Esophagus mucosa (tissue), 1 donor: ENCODE data around the gene NFATC1. TPM values are rescaled to one million over a fixed set of nuclear protein-coding genes. Genes with fewer than 3 reads are reported as not detected.
A peak's percentile ranks its signal among the peaks of the same experiment; 100 is the strongest.
"Not testable (repeated sequence)": the region's sequence is repeated elsewhere in the genome, so short reads cannot be mapped to it uniquely, and the experiment has no call there.

ENCODE experiments used
- ATAC-seq: fragments of 200-7000 bp; cut with Tn5 transposase; one replicate; pipeline ENCODE4 v1.9.1; 2020
- total RNA-seq: library from RNA; stranded (reverse); gene quantifications from one replicate; pipeline ENCODE4 v1.2.4, GENCODE V29; 2023
- donor health status: DM: yes; HTN: yes; CAD: no.

The NFATC1 gene
- total RNA-seq, 1 donor from 2014 or later, result 1.8 TPM

- no peak for ATAC-seq
Observed at GRCh38 chr18:79477711-79478483, 82.2 kb downstream of the NFATC1 start.

DNA sequence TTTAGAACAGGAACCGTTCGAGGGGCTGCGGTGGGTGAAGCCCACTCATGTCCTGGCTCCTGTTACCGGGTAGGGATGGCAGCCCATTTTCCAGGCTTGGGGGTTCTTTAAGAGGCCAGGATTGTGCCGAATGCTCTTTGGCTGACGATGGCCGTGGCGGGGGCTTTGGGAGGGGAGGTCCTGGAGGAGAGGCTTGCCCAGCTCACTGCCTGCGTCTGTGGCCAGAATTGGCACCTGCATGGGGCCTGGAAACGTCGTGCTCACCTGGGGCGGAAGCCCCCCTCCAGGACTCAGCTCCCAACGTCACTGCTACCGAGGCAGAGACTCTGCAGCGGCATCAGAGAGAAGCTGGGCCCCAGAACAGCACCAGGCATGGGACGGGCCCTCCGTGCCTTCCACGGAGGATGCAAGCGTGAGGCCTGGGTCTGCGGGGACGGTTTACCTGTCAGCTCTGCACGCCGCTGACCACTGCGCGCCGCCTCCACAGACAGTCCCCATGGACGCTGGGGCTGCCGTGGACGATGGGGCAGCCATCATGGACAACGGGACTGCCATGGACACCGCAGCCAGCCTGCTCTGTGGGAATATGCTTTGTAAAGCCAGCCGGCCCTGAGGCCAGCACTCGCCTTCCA is 82.9 kb downstream of the NFATC1 start:
- ATAC-seq, result peak; percentile 18

- ATAC-seq, result no peak
Observed at GRCh38 chr18:79479116-79479760, 83.5 kb downstream of the NFATC1 start.

DNA sequence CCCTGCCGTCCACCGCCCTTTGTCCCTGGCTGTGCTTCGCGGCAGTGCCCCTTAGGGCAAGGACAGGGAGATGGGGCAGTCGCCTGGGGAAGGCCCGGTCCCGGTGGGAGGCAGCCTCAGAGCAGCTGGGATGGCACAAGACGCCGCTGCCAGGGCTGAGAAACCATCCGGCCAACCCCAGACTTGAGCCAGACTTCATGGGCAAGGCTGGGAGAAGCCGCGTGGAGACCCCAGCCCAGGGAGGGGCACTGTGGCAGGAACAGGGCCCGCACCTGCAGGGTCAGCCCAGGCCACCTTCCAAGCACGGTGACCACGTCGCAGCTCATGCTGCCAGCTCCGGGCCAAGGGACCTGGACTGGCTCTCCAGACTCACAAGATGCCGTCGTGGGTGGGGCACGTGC is 84.0 kb downstream of the NFATC1 start:
- ATAC-seq, result no peak

- no peak for ATAC-seq
Observed at GRCh38 chr18:79480171-79481045, 84.7 kb downstream of the NFATC1 start.

DNA sequence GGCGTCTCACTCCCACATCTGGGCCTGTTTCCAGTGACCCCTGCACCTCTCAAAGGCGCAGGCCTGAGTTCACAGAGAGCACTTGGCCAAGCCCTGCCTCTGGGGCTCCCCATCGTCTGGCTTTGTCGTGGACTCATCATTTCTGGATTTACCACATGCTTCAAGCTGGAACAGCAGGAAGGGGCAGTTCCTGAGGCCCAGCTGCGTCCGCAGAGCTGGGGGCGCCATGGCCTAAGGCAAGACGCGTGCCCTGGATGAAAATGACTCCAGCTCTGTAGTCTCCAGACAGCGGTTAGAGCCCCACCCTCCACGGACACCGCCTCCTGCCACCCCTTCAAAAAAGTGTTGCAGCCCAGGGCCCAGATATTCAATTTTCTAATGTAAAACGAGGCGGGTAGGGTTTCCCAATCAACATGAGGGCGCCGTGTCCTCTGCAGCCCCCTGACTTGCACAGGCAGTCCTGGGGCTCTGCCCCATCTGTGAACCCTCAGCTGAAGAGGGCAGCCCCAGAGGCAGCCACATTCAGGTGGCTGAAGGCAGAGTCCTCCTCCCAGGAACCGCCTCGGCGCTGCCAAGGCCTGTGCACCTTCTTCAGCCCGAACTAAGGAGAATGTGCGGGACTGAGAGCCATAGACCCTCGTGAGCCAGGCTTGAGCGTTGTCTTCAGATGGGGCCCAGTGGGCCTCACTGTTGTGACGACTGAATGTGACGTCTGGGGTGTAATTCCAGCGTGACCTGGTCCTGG is 85.5 kb downstream of the NFATC1 start:
- ATAC-seq, result no peak

DNA sequence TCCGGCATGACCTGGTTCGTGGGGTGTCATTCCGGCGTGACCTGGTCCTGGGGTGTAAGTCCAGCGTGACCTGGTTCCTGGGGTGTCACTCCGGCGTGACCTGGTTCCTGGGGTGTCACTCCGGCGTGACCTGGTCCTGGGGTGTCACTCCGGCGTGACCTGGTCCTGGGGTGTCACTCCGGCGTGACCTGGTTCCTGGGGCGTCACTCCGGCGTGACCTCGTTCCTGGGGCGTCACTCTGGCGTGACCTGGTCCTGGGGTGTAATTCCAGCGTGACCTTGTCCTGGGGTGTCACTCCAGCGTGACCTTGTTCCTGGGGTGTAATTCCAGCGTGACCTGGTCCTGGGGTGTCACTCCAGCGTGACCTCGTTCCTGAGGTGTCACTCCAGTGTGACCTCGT is 87.7 kb downstream of the NFATC1 start:
- not testable (repeated sequence) for ATAC-seq

DNA sequence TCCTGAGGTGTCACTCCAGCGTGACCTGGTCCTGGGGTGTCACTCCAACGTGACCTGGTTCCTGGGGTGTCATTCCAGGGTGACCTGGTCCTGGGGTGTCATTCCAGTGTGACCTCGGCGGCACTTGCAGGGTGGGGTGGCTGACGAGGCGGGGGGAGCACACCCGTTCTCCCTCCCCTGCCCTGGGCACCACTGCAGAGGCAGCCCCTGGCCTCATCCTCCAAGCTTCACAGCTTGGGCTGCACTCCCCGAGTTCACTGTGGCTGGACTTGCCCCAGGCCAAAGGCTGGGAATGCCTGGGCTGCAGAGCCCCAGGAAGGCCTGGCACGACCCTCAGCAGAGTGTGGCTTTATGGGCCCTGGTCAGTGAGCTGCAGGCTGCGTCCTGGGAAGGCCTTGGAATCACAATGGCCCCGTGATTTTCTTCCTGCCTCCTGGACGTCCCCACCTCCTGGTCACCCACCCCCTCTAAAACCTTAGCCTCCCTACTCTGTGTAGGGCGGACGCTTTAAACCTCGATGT is 88.3 kb downstream of the NFATC1 start:
- no peak for ATAC-seq

DNA sequence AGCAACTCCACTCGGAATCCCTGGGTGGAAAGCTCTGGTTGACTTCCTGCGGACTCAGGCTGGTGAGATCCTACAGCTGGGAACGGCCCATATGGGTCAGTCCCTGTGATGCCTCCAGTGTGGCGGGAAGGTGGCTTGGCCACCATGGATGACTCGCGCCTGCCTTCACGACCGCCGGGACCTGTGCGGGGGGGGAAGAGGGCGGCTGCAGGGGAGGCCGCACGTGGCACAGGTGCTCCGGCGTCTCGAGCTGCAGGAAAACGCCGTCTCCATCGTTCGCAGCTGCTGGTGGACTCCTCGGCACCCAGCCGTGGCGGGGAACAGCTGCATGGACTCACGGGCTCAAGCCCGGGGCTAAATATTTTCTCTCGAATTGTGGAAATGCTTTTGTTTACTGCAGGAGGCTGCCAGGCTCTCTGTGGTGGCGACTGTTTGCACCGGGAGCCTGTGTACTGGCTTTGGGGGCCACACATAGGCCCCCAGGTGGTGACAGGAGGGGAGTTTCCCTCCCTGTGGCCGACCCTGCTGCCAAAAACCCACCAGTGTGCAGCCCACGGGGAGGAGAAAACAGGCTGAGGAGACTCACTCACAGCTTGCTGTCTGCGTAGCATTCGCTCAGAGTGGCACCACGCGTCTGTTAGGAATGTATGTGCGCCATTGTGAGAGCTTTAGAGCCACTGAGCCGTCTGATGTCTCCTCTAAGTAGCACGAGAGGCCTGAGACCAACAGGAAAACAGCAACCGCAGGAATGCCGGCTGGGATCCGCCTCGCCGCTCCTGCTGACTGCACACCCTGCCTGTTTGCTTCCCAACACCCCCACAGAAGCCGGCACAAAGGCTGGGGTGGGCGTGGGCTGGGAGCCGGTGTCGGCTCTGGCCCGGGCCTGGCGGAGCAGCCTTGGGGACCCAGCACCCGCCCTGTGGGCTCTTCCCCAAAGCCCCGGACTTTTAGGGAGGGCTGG is 89.2 kb downstream of the NFATC1 start:
- no peak for ATAC-seq

- ATAC-seq, result no peak
Observed at GRCh38 chr18:79485788-79486355, 90.1 kb downstream of the NFATC1 start.

DNA sequence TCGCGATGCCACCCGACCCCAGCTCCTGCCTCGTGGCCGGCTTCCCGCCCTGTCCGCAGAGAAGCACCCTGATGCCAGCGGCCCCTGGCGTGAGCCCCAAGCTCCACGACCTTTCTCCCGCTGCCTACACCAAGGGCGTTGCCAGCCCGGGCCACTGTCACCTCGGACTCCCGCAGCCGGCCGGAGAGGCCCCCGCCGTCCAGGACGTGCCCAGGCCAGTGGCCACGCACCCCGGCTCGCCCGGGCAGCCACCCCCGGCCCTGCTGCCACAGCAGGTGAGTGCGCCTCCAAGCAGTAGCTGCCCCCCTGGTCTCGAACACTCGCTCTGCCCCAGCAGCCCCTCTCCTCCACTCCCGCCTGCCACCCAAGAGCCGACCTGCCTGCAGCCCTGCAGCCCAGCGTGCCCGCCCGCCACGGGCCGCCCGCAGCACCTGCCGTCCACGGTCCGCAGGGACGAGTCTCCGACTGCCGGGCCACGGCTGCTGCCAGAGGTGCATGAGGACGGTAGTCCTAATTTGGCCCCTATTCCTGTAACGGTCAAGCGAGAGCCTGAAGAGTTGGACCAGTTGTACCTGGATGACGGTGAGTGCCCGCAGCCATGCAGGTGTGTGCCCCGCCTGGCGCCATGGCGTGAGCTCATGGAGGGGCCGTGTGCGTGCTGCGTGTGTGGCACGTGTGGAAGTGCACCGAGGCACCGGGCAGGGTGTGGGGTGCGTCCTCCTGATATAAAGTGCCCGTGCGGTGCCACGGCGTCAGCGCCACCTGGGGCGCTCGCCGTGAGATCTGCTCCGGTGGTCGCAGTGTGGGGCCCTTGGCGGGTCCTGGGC is 90.8 kb downstream of the NFATC1 start:
- ATAC-seq, result peak; percentile 13

DNA sequence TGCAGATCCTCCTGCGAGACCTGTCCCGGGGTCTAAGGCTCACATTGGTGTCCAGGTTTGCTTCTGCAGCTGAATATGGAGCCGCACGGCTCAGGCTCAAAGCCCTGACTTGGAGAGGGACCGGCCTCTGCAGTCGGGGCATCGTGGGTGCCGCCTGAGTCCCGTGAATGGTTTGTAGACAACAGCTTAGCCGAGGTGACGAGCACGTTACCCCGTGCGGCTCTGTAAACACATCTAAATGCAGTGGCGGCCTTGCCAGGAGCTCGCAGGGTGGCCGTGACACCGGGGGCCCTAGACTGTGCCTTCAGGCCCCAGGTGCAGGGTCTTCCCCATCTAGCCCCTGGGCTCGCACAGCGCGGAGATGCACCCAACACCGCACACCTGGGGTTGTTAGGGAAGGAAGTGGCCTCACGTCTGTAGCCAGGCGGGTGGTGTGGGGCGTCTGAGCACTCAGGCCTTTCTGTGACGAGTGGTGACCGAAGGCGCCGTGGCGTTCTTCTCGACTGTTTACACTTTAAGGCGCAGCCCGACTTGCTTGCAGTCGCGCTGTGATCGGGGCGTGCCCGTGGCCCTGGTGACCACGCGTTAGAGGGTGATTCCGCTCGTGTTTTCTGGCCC is 91.6 kb downstream of the NFATC1 start:
- no peak for ATAC-seq

GRCh38 chr18:79487801-79488201 is 92.1 kb downstream of the NFATC1 start:
- ATAC-seq, result no peak

- ATAC-seq, result no peak
Observed at GRCh38 chr18:79488311-79489050, 92.8 kb downstream of the NFATC1 start.

DNA sequence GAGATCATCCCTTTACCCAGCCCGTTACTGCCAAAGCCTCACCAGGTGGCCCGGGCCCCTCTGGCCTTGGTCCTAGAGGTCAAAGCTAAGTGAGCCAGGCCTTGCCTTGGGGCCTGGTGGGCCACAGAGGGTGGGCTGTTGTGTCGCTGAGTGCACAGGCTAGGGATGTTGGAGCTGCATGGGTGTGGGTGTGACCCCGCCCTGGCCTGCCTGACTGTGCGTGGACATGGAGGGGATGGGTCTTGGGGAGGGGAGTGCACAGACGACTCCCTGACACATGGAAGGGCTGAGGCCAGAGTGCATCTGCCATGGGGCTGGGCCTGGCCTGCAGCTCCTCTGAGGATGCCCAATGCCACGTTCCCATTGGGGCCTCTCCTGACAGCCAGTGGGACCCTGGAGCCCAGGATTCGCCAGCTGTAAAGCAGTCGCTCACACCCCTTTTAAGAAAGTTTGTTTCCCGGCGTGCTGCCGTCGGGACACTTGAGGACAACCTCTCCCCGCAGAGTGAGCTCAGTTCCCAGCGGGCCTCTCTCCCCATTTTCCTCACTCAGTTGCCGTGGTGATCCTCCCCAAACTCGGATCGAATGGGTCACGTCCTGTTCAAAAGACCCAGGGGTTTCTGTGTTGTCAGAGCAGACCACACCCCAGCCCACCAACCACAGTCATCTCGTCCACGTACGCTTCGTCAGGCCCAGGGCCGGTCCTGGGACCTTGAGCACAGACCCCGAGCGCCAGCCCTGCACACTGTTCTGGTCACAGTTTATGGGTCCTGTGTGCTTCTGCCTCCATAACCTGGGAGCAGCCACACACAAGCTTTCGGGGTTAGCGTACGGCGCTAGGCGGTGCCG is 93.5 kb downstream of the NFATC1 start:
- ATAC-seq, result no peak

DNA sequence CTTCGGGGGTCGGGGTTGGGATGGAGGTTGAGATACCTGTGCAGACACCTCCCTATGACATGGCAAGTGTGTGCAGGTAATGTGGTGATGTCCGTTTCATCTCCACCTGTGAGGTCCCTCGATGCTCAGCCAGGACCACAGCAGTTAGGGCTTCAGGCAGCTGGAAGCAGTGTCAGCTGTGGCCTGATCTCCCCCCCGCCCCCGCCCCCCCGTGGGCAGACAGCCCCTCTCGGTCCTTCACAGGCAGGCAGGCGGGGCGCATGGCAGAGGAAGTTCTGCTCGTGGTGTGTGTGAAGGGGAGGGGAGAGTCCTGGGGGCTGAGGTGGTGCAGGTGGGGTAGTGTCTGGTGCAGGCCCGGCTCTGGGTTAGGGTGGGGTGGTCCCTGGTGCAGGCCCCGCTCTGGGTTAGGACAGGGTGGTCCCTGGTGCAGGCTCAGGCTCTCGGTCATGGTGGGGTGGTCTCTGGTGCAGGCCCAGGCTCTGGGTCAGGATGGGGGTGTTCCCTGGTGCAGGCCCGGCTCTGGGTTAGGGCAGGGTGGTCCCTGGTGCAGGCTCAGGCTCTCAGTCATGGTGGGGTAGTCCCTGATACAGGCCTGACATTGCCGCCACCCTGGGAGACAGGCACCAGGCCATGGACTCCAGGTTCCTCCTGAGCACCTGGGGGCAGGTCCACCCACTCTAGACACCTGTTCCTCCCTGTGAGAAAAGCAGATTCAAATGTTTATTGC is 94.3 kb downstream of the NFATC1 start:
- ATAC-seq, result no peak
